ENCODE measurements around the gene RPL28.

Gene RPL28

GRCh38 chr19:55385724-55386492, at the start of gene RPL28:
RPL28 (plus strand) TSS chr19:55385932; CDS start chr19:55386358, 426 bp downstream.
- DNase-seq = peak; percentile 89

- no peak for DNase-seq
Observed at GRCh38 chr19:55336101-55336500, 49.6 kb upstream of the RPL28 start.

GRCh38 chr19:55339105-55339888, 46.4 kb upstream of the RPL28 start, which contains the start of gene KMT5C:
KMT5C (plus strand) TSS chr19:55339876; CDS start chr19:55341937, 2,061 bp downstream.
- peak; percentile 98 for DNase-seq

GRCh38 chr19:55339889-55340783, 45.6 kb upstream of the RPL28 start:
- no peak for DNase-seq

GRCh38 chr19:55340784-55341147, 45.0 kb upstream of the RPL28 start:
- no peak for DNase-seq

- peak; percentile 43 for DNase-seq
Observed at GRCh38 chr19:55341171-55341588, 44.6 kb upstream of the RPL28 start.

- DNase-seq = no peak
Observed at GRCh38 chr19:55341595-55342531, 43.9 kb upstream of the RPL28 start.

GRCh38 chr19:55344444-55344843, 41.3 kb upstream of the RPL28 start:
- DNase-seq = no peak

GRCh38 chr19:55345101-55345817, 40.5 kb upstream of the RPL28 start:
- no peak for DNase-seq

- no peak for DNase-seq
Observed at GRCh38 chr19:55345818-55346724, 39.7 kb upstream of the RPL28 start.

- DNase-seq = no peak
Observed at GRCh38 chr19:55346725-55347441, 38.8 kb upstream of the RPL28 start.

GRCh38 chr19:55347442-55348009, 38.2 kb upstream of the RPL28 start:
- DNase-seq = no peak

GRCh38 chr19:55348317-55349034, 37.3 kb upstream of the RPL28 start:
- DNase-seq = no peak

- no peak for DNase-seq
Observed at GRCh38 chr19:55350620-55351315, 35.0 kb upstream of the RPL28 start.

- DNase-seq = no peak
Observed at GRCh38 chr19:55352040-55352439, 33.7 kb upstream of the RPL28 start.

- DNase-seq = no peak
Observed at GRCh38 chr19:55352549-55353145, 33.1 kb upstream of the RPL28 start.

GRCh38 chr19:55353356-55353802, 32.4 kb upstream of the RPL28 start:
- no peak for DNase-seq

Measured in NCI-H1417 treated with DMSO at 0.1 percent for 48 hours (cell line).